Cardiac muscle cell (in vitro differentiated cells and primary cell): ENCODE measurements around the gene OVAAL. TPM values are rescaled to one million over a fixed set of nuclear protein-coding genes. Genes with fewer than 3 reads are reported as not detected.

Source experiments
- DNase-seq, 2 donors: peaks; one replicate each; pipeline versions ENCODE4 v3.0.0 to v3.0.0-alpha.2; 2010 to 2017; ENCODE audit warnings: low read depth in 1 of 2, low spot score in 1 of 2
- H3K27ac ChIP-seq: fragments of 200-600 bp; sonication (generic); 2 replicates; pipeline ENCODE4 v1.5.1; 2016
- H3K27me3 ChIP-seq: fragments of 200-600 bp; sonication (generic); 2 replicates; pipeline ENCODE4 v1.6.0; 2016; ENCODE audit warnings: control low read depth
- H3K36me3 ChIP-seq: fragments of 200-600 bp; sonication (generic); 2 replicates; pipeline ENCODE4 v1.5.1; 2016; ENCODE audit warnings: control low read depth
- H3K4me1 ChIP-seq: fragments of 200-600 bp; sonication (generic); 2 replicates; pipeline ENCODE4 v1.8.1; 2017; ENCODE audit warnings: low read depth, mild to moderate bottlenecking, mixed run types
- H3K4me3 ChIP-seq: fragments of 200-600 bp; sonication (generic); 2 replicates; pipeline ENCODE4 v1.5.1; 2016; ENCODE audit warnings: mild to moderate bottlenecking
- H3K9me3 ChIP-seq: fragments of 200-600 bp; sonication (generic); 2 replicates; pipeline ENCODE4 v1.5.1; 2017; ENCODE audit warnings: low read depth, mild to moderate bottlenecking, control low read depth
- polyA plus RNA-seq: library from polyadenylated mRNA; unstranded; fragments of >200 nt; fragmentation: Nextera tagmentation; extraction: Ambion mirVana; gene quantifications from 2 replicates; pipeline ENCODE4 v1.2.1, GENCODE V29; 2016
- total RNA-seq: library from RNA; depleted of rRNA; stranded (reverse); fragments of >200 nt; gene quantifications from 2 replicates; pipeline ENCODE4 v1.2.3, GENCODE V29; 2016
- TF ChIP-seq, protein P1 (sequence below): IDR thresholded peaks from 2 replicates; pipeline ENCODE4 v1.5.1; 2012; ENCODE audit warnings: low read depth, mild to moderate bottlenecking, low read length

Gene OVAAL
- total and polyA plus RNA-seq, 2 experiments from 2014 or later: 0.21 to 2.5 TPM

DNA sequence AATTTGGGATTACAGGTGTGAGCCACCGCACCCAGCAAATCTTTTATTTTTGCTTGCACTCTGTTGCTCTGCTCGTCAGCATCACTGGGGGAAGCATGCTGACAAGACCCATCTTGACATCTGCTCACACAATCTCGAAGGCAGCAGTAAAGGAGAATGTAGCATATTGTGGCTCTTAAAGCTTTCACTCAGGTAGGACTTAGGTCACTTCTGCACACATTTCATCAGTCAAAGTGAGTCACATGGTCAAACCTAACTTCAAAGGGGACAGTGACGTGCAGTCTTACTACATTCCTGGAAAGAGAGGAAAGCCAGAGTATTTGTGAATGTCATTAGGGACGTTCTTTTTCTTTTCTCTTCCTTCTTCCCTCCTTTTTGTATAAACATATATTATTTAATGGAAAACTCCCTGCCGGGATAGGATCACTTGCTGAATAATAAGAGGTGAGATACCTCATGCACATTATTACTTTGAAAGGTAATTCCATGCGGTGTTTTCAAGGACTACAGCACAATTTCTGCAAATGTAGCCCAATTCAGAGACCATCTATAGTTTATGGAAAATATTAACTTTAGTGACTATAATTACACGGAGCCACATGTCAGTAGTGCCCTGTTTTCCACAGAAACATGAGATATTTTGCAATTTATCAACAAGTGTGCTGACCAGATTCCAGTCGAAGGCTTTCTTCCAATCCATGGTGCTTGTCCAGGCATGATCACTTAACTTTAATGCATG is 37.1 kb upstream of the OVAAL start:
- Histone ChIP-seq H3K9me3 (no peaks in the 10 kb centered on the region), H3K27me3 (no peaks in the 10 kb centered on the region), H3K36me3 (no peaks in the 10 kb centered on the region), H3K4me1 (peaks cover 27% of the 10 kb centered on the region), H3K4me3 (no peak overlapping the region), H3K27ac (peak overlapping the region; percentile 48)
- DNase-seq: peak; percentile 43 to 48
- TF ChIP-seq, protein P1, sequence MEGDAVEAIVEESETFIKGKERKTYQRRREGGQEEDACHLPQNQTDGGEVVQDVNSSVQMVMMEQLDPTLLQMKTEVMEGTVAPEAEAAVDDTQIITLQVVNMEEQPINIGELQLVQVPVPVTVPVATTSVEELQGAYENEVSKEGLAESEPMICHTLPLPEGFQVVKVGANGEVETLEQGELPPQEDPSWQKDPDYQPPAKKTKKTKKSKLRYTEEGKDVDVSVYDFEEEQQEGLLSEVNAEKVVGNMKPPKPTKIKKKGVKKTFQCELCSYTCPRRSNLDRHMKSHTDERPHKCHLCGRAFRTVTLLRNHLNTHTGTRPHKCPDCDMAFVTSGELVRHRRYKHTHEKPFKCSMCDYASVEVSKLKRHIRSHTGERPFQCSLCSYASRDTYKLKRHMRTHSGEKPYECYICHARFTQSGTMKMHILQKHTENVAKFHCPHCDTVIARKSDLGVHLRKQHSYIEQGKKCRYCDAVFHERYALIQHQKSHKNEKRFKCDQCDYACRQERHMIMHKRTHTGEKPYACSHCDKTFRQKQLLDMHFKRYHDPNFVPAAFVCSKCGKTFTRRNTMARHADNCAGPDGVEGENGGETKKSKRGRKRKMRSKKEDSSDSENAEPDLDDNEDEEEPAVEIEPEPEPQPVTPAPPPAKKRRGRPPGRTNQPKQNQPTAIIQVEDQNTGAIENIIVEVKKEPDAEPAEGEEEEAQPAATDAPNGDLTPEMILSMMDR: no peak

DNA sequence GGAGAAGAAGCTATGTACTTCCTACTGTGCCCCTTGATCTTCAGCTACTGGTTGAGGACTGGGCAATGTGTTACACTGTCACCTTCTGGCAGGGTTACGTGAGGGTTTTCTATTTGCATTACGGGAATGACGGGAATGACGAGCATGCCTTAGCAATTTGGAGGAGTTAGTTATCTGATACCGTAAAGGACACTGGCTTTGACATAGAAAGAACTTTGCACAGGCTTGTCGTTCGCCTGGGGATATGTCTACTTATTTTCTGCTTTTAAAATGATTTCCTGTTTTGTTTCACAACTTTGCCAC is 36.6 kb upstream of the OVAAL start:
- TF ChIP-seq, protein P1: no peak
- H3K27ac ChIP-seq: no peak overlapping the region
- DNase-seq: peak in 1 of 2 donors; percentile 60

DNA sequence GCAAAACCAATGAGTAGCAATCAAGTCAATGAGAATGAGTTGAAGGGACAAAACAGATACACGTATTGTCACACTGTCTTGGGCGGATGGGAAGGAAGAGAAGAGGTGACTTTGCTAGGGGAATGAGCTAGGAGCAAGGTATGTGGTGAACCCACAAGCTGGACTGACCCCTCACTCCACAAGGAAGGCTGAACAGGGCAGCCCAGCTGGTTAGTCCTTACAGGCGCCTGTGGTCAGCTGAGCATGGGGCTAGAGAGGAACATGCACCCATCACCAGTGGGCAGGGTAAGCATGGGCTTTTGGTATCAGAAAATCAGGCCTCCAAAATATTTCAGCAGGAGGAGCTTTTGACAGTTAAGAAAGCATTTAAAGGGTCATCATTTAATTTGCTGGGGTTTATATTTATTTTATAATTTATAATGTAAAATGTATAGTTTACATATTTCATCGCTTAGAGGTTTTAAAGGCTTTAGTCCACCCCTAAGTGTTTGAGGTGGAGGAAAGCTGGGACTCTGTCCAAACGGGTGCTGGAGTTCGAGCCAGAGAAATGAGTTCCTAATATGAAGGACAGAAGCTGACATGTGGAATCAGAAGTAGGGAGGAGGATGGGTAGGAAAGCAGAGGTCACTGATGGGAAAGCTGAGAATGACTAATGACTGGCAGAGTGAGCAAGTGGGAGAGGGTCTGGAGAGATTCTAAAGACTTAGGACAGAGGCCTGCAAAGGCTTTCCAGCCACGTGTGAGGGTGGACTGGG is 34.4 kb upstream of the OVAAL start:
- Histone ChIP-seq H3K9me3 (no peaks in the 10 kb centered on the region), H3K36me3 (no peaks in the 10 kb centered on the region), H3K27me3 (no peaks in the 10 kb centered on the region), H3K4me3 (no peak overlapping the region), H3K4me1 (peaks cover 36% of the 10 kb centered on the region), H3K27ac (no peak overlapping the region)
- TF ChIP-seq, protein P1: no peak
- DNase-seq: no peak

More for the DNA sequence above, 36.6 kb upstream of the OVAAL start:
- no peaks in the 10 kb centered on the region for H3K27me3 ChIP-seq
- peaks cover 32% of the 10 kb centered on the region for H3K4me1 ChIP-seq
- no peaks in the 10 kb centered on the region for H3K36me3 ChIP-seq
- no peak overlapping the region for H3K4me3 ChIP-seq
- H3K9me3 ChIP-seq: no peaks in the 10 kb centered on the region

DNA sequence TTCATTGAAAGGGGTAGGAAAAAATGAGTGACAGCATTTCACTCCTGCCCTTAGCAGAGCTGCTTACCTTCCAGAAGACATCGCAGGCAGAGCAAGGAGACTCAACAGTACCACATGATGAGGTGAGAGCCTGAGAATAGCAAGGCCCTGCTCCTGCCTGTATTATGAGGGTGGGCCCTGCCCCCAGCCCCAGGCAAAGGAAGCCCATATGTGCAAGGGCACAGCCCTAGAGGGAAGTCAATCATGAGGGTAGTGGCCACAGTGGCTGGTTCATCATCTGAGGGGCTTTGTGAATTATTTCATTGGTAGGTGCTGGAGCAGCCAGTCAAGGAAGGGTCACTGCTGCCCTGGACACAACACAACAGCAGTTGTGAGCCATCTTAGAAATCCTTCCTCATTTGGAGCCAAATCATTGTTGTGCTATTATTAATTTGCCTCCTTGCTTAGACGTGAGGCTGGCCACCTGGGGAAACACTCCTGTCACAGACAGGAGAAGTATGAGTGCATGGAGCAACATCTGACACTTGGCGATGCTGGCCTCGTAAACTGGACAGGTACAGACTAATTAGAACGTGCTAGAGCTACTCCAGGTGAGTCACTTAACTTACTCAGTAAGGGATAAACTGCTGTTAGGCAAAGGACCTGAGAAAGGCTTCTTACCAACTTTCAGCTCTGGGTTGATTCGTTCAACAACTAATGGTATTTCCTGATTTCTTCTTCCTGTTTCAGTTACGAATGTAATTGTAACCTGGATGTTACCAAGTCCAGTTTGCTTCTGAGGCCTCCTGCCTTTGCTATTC is 33.6 kb upstream of the OVAAL start:
- Histone ChIP-seq H3K27ac (no peak overlapping the region), H3K27me3 (no peaks in the 10 kb centered on the region), H3K36me3 (no peaks in the 10 kb centered on the region), H3K9me3 (no peaks in the 10 kb centered on the region), H3K4me3 (no peak overlapping the region), H3K4me1 (peaks cover 32% of the 10 kb centered on the region)
- no peak for DNase-seq
- TF ChIP-seq, protein P1: no peak

DNA sequence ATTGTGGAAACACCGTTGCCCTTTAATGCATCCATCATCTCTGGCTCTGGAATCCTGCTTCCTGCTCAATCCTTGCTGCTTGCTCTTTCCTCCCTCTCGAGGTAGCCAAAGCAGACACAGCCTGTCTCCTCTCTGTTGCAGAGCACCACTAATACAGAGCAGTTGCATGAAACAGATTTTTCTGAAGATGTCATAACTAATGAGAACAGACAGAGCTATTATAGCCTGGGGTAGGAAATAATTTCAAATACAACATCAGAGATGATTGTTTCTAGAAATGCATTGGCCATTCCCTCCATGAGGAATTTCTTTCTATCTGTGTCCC is 33.1 kb upstream of the OVAAL start:
- no peak for DNase-seq
- H3K9me3 ChIP-seq: no peaks in the 10 kb centered on the region
- H3K27me3 ChIP-seq: no peaks in the 10 kb centered on the region
- H3K27ac ChIP-seq: no peak overlapping the region
- H3K36me3 ChIP-seq: no peaks in the 10 kb centered on the region
- TF ChIP-seq, protein P1: no peak
- peaks cover 32% of the 10 kb centered on the region for H3K4me1 ChIP-seq
- no peak overlapping the region for H3K4me3 ChIP-seq
